ENCODE data around the gene INSL3.

INSL3 gene

GRCh38 chr19:17865364-17866311 lies 44.3 kb upstream of the INSL3 start:
- H3K4me3 ChIP-seq (ENCODE audit: low read depth, low read length): no peak overlapping the region

GRCh38 chr19:17863520-17864182 lies 42.3 kb upstream of the INSL3 start:
- DNase-seq (ENCODE audit: low read depth): no peak
- no peak for TF ChIP-seq CTCF (IDR thresholded peaks at IDR 0.05; ENCODE audit: low read depth, low read length)
- TF ChIP-seq MYC (IDR thresholded peaks at IDR 0.05; ENCODE audit: low read depth, low read length): no peak
- TF ChIP-seq, protein P1, sequence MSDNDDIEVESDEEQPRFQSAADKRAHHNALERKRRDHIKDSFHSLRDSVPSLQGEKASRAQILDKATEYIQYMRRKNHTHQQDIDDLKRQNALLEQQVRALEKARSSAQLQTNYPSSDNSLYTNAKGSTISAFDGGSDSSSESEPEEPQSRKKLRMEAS (IDR thresholded peaks at IDR 0.05; ENCODE audit: low read depth, low read length): no peak
- peak; percentile 11 for TF ChIP-seq POLR2A (IDR thresholded peaks at IDR 0.05; ENCODE audit: extremely low read depth, insufficient read length)
- no peak overlapping the region for H3K4me3 ChIP-seq (ENCODE audit: low read depth, low read length)

More at GRCh38 chr19:17865364-17866311, 44.3 kb upstream of the INSL3 start:
- TF ChIP-seq, protein P1 (IDR thresholded peaks at IDR 0.05; ENCODE audit: low read depth, low read length): 0 out of 2 replicates have a peak, but pooled peaks have one; percentile 5
- TF ChIP-seq CTCF (IDR thresholded peaks at IDR 0.05; ENCODE audit: low read depth, low read length): no peak
- peak; percentile 54 for DNase-seq (ENCODE audit: low read depth)

DNA sequence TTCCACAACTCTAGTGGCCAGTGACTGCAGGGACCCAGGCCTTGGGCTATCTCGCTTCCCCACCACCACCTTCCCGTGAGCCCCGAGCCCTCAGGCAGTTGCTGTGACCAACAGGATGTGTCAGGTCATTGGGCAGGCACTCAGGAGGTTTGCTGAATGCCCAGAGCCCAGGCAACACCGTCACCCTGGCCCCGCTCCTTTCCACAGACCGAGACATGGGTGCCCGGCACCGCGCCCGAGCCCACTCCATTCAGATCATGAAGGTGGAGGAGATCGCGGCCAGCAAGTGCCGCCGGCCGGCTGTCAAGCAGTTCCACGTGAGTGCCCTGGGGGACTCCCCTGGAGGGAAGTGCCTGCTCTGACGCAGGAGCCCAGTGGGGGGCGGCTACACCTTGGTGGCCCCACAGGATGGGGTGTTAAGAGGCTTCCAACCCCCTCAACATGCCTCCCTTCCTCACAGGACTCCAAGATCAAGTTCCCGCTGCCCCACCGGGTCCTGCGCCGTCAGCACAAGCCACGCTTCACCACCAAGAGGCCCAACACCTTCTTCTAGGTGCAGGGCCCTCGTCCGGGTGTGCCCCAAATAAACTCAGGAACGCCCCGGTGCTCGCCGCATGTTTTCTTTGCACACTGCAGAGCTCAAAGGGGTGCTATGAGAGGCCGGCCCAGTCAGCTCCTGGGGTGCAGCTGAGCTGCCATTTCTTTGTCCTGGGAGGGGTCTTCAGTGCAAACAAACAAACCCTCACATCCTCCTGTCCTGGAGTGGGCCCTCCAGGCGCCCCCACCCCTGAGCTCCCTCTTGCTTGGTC lies 41.6 kb upstream of the INSL3 start:
- DNase-seq (ENCODE audit: low read depth): no peak
- TF ChIP-seq MYC (IDR thresholded peaks at IDR 0.05; ENCODE audit: low read depth, low read length): no peak
- TF ChIP-seq, protein P1 (IDR thresholded peaks at IDR 0.05; ENCODE audit: low read depth, low read length): no peak
- TF ChIP-seq CTCF (IDR thresholded peaks at IDR 0.05; ENCODE audit: low read depth, low read length): no peak
- TF ChIP-seq POLR2A (IDR thresholded peaks at IDR 0.05; ENCODE audit: extremely low read depth, insufficient read length): no peak
- H3K4me3 ChIP-seq (ENCODE audit: low read depth, low read length): no peak overlapping the region

- peak overlapping the region; percentile 99 for H3K4me3 ChIP-seq (ENCODE audit: low read depth, low read length)
- TF ChIP-seq CTCF (IDR thresholded peaks at IDR 0.05; ENCODE audit: low read depth, low read length): no peak
- no peak for TF ChIP-seq POLR2A (IDR thresholded peaks at IDR 0.05; ENCODE audit: extremely low read depth, insufficient read length)
- no peak for TF ChIP-seq MYC (IDR thresholded peaks at IDR 0.05; ENCODE audit: low read depth, low read length)
- TF ChIP-seq, protein P1 (IDR thresholded peaks at IDR 0.05; ENCODE audit: low read depth, low read length): no peak
- no peak for DNase-seq (ENCODE audit: low read depth)
Observed at GRCh38 chr19:17861542-17862402, 40.5 kb upstream of the INSL3 start.

DNA sequence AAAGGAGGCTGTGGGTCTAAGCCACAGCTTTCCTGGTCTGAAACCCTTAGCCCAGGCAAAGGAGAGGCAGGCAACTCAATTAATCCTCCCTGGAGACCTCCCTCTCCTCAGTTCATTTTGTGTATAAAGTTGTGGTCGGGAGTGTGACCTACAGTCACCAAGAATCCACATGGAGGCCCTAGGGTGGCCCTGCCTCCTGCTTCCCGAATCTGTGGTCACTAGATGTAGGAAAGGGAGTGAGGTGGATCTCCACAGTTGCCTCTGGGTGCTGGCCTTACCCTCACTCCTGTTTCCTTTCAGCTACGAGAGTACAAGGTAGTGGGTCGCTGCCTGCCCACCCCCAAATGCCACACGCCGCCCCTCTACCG lies 39.7 kb upstream of the INSL3 start:
- no peak for DNase-seq (ENCODE audit: low read depth)
- peak overlapping the region; percentile 99 for H3K4me3 ChIP-seq (ENCODE audit: low read depth, low read length)
- no peak for TF ChIP-seq MYC (IDR thresholded peaks at IDR 0.05; ENCODE audit: low read depth, low read length)
- TF ChIP-seq POLR2A (IDR thresholded peaks at IDR 0.05; ENCODE audit: extremely low read depth, insufficient read length): no peak
- TF ChIP-seq, protein P1 (IDR thresholded peaks at IDR 0.05; ENCODE audit: low read depth, low read length): no peak
- no peak for TF ChIP-seq CTCF (IDR thresholded peaks at IDR 0.05; ENCODE audit: low read depth, low read length)
